ENCODE data around the gene PACSIN2.
"Not testable (repeated sequence)": the region's sequence is repeated elsewhere in the genome, so short reads cannot be mapped to it uniquely, and the experiment has no call there.

Gene PACSIN2

DNA sequence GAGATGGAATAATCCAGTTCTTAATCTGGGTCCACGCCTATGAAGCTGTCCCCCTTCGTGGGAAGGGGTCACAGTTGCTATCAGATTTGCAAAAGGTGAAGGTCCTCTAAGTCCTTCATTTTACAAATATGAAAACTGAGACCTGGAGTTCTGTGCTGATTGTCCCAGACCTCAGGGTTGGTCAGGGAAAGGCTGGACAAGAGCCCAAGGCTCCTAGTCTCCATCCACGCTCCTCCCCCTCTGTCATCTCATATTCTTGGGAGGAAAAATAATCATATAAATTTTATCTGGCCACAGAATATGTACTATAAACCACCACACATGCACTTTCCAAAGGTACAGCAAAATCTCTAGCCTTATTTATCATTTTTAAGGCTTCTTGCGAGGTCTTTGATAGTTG, 5.5 kb downstream of the PACSIN2 start:
- no peak for DNase-seq (ENCODE audit: low spot score)

DNA sequence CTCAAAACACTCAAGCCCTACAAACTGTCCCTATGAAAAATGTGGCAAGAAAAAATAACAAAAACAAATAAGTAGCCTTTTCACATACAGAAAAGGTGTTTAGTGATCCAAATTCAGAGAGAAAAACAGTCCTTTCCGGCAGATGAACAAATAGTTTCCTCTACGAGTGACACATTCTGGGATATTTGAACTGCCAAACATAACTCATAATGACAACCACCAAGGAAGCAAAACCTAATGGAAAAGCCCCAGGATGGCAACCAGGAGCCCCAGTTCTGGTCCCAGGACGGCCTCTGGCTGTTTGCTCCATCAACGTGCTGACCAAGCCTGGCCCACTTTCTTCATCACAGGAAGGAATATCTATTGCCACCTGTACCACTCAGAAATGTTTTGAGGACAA, 6.0 kb downstream of the PACSIN2 start:
- no peak for DNase-seq (ENCODE audit: low spot score)

DNA sequence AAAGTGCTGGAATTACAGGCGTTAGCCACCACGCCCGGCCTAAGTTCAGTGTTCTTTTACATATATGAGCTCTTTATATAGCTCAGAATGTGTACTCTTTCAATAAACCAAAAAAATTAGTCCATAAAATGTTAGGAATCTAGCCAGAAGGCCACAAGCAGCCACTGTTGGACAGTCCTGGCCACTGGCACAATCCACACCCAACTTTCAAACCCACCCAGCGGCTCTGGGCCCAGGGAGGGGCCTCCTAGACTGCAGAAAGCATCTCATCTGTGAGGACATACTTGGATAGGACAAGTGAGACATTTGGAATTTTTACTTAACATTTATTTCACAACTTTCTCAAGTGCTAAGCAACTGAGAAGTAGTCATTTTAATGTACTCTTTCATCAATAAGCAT, 6.4 kb downstream of the PACSIN2 start:
- no peak for DNase-seq (ENCODE audit: low spot score)

DNA sequence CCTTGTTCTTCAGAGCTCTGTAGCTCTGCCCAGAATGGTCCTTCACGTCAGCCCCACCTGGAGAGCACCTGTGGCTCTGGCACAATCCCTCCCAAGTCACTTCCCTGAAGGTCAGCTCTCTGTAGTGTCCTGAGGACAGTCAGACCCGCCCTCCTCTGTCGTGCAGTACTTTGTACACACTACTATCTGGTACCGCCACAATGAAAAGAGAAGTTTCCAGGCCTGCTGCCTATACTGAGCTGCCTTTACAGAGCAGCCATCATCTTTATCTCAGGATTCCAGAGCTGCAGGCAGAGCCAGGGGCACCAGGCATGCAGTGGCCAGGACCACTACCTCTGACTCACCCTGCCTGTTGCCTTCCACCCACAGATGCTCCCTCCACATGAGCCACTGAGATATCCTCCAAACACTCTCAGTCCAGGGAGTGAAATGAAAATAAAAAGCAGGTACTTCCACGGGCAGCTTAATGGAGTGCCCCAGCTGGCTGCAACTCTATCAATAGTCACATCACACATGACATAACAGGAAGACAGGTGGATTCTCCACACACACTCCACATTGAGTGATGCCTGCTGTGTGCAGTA, 7.3 kb downstream of the PACSIN2 start:
- DNase-seq (ENCODE audit: low spot score), result no peak

DNA sequence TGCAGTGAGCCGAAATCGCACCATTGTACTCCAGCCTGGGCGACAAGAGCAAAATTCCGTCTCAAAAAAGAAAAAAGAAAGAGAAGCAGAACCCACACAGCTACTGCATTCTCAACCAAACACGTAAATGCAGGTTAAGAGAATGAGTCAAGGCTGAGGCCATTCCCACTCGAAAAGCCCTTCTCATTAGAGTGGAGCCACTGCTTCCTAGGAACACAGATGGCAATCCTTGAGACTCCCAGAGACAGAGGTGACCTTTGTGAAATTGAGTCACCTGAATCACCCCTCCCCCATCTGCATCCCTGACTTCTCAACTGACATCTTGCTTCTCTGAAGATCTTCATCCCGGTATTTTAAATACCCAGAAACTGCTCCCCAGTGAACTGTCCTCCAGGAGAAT, 8.2 kb downstream of the PACSIN2 start:
- DNase-seq (ENCODE audit: low spot score), result no peak

DNA sequence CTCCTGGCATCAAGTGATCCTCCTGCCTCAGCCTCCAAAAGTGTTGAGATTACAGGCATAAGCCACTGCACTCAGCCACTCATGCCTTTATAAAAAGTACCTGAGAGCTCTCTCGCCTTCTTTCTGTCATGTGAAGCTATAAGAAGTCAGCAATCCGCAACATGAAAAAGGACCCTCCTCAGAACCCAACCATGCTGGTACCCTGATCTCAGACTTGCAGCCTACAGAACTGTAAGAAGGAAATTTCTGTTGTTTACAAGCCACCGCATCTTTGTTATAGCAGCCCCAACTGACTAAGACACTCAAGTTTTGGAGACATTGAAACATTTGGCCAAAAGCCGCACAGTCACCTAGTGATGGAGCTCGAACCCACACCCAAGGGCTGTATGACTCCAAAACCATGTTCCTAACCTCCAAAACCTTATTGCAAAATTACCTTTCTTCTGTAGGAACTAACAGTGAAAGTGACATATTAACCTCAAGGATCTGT, 8.9 kb downstream of the PACSIN2 start:
- no peak for DNase-seq (ENCODE audit: low spot score)

DNA sequence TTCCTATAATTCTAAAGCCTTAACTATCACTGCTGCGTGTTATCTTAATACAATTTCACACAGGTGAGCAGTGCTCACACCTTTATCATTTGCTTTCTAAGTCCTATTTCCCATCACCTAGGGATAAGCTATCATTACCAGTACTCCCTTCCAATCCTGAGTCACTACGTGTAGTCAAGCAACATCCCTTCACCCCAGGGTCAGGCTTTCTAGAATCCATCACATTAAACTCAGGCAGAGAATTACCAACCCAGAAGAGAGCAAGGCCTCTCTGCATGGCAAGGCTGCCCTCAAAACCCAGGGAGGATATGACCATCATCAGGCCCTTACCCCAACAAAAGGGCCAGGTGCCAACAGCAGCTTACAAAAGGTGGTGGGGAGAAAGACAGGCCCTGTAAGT, 9.8 kb downstream of the PACSIN2 start:
- DNase-seq (ENCODE audit: low spot score), result no peak

DNA sequence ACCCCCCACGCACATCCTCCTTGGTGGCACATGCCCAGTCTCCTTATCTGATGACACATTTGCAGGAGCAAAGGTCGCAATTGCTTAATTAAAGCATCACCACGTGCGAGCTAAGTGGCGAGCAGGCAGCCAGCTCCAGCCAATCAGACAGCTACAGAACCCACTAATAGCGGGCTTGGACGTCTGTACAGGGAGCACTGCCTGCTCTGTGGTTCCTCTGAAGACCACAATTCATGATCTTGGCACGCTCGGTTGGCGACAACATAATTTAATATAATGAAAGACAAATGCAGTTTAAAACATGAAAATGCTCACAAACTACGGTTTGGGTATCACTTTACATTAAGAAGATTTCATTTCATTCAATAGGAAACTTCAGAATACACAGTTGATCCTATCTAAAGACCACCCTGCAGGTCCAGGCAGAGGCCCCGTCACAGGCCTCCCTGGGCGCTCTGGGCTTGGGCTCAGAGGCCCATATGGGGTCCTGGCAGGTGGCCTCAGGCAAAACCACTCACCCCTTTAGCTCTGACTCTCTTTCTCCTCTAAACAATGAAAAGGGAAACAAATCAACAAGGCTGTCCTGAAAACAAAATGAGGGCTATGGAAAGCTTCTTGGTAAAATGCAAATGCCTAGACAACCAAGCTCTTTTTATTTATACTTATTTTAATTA, 10.4 kb downstream of the PACSIN2 start:
- DNase-seq (ENCODE audit: low spot score), result peak; percentile 9

DNA sequence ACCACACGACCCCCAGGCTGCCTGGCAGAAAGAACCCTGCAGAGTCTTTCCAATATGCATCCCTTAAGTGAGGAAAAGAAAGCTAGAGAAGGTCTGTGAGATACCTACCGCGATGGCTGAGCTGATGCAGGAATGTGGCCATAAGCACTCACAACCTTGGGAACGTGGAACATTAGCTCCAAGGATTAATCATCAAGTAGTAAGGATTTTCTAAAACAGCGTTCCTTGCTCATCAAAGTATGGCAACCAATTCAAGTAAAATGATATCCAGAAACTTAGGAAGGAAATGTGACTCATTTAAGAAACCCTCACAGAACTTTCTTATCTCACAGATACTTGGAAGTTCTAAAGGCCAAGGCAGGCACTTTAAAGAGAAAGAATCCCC, 12.8 kb downstream of the PACSIN2 start:
- no peak for DNase-seq (ENCODE audit: low spot score)

DNA sequence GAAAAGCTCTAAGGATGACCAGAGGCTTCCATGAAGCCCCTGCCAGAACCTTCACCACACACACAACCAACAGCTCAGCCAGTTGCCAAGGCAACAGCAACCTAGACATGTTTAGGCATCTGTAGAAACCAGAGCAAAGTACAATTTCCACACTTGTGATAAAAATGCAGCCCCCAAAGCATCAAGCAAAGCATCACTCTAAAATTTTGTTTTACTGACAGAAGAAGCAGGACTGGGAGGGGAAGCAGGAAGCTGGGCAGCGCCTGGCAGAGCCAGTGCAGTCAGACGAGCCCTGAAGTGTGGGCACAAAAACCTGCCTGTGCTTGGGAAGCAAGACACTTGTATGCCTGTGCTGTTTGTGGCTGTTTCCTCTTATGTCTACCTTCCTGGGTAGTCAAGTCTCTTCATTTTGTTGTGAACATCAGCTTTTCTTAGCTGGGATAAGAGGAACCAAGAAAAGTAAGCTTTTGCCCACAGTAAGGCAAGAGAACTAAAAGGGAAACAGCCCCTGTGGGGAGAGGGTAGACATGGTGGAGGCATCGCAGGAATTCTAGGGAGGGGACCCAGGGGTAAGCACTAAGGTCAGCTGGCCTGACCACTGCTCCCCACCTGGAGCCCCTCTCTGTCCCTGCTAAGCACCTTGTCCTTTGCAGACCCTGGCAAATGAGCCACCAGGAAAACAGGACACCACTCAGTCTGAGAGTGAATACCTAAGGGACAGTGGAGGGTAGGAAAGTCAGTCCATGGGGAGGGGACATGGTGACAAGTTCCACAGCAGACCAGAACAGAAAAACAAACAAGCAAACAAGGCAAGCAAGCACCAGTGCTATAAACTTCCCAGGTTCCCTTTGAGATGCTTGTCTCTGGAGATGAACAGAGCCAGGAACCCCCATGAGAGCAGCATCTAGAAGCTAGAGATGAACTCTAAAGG, 13.4 kb downstream of the PACSIN2 start:
- DNase-seq (ENCODE audit: low spot score), result peak; percentile 16

DNA sequence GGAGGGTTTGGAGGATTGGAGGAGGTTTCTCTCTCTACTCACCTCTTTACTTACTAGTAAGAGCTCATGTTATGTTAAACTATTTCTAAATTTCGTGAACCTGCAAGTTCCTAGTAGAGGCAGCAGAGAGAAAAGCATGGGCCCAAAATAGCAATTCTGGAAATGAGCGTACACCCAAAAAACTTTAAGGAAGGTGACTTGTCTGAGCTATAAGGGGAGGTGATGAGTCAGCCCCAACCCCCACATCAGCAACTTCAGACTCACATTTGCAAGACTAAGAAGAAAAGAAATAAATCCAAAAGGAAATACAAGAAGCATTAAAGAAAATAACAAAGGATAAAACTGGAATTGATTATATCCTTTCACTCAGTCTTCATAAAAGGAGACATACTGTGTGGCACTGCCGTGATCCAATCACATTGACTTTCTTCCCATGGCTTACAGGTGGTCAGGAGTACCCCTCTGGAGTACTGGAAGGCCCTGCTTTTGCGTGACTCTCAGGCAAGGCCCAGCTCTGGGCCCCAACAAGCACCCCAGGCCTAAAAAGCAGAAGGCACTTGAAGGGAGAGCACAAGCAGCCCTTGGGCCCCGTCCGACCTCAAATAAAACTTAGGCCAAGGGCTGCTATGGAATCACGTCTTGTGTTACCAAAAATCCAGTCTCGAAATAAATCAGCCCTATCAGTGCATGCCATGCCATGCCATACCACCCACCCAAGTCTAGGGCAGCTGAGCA, 14.3 kb downstream of the PACSIN2 start:
- no peak for DNase-seq (ENCODE audit: low spot score)

DNA sequence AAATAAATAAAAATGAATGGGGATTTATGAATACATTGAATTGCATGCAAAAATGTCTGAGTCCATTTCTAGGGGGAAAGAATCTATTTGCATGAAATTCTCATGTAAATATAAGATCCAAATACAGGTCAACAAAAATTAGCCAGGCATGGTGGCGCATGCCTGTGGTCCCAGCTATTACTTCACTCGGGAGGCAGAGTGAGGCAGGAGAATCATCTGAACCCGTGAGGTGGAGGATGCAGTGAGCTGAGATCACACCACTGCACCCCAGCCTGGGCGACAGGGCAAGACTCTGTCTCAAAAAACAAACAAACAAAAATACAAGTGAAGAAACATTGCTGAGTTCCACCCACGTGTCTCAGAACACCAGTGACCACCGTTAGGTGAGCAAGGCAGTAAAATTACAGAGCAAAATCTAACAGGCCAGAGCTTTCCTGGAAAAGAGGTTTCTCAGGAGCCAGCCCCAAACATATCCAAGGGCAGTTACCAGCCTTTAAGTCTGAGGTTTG, 17.3 kb downstream of the PACSIN2 start:
- DNase-seq (ENCODE audit: low spot score), result no peak

DNA sequence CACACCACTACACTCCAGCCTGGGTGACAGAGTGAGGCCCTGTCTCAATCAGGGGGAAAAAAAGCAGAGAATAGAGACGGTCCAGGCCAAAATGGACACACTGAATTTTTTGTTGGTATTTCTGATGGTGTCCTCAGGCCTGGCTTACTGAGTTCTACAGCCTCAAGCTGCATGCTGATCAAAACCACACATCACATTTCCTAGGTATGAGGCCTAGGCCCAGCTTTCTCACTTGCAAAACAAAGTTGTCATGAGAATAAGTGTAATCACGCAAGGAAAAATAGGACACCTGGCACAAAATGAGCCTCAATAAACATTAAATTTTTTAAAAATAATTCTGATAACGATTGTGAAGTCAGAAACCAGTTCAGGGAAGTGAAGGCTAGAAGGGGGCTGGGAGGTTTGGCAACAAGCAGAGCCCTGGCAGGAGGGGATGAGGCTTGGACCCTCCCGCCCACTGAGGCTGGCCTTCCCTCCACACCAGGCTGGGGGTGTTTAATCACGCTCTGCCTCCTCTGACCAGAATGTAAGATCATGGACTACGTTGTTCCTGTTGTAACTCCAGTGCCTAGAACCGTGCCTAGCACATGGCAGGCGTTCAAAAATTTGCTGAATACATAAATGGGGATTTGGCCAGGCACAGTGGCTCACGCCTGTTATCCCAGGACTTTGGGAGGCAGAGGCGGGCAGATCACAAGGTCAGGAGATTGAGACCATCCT, 18.1 kb downstream of the PACSIN2 start:
- no peak for DNase-seq (ENCODE audit: low spot score)

DNA sequence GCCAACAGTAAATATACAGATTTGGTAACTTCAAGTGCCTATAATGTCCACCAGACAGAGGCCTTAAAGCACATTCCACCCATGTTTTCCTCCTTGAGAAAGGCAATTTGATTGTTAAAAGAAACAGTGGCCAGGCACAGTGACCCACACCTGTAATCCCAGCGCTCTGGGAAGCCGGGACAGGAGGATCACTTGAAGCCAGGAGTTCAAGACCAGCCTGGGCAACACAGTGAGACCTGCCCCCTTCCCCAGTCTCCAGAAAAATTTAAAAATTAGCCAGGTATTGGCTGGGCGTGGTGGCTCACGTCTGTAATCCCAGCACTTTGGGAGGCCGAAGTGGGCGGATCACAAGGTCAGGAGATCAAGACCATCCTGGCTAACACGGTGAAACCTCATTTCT, 19.3 kb downstream of the PACSIN2 start:
- DNase-seq (ENCODE audit: low spot score), result not testable (repeated sequence)

DNA sequence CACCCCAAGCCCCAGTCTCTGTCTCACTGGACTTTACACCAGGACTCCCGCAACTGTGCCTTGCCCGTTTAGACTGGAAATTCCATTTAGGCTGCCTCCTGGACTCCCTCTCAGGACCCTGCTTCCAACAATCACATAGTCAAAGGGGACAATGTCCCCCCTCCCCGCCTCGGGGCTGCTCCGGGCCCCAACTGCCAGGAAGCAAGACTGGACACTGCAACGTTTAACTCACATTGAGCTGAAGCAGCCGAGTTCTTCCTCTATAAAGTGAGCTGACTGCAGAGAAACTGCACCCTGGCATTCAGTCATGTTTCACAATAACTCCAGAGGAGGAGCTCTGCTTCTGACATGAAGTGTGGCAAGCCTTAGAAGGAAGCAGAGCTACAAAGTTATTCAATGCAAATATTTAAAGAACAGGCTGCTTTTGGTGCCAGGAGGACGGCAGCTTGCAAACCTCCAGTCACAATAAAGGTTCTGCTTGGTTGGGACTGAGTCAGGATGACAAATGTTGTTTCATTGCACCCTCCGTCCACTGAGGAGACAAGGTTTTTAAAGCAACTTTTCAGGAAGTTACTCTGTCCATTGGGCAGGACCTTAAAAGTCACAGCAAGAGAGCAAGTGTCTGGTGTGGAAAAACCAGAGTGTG, 19.9 kb downstream of the PACSIN2 start:
- DNase-seq (ENCODE audit: low spot score), result no peak

DNA sequence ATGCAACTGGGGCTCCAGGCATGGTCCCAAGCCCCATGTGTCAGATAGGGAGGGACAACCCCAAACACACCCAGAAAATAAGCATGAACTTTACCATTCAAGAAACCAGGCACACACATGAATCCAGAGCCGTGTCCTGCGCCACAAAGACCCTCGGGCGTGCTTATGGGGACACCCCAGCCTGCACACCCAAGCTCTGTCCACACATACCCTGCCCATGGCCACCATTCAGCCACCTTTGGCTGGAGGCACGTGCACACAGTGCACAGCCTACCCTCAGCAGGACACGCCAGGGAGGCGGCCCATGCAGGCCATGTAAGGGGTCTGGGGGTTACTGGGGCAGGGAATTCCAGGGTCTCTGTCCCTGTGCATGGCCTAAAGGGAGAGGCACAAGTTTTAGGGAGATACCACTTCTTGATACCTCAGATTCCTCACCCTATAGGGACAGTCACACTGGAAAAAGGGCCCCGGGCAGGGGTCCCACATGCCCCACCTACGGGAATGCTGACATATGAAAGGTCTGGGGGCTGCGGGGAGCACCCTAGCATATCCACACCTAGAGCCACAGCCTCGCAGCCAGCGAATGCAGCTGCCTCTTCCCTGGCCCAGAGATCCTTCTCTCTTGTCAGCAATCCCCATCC, 20.6 kb downstream of the PACSIN2 start:
- DNase-seq (ENCODE audit: low spot score), result no peak

DNA sequence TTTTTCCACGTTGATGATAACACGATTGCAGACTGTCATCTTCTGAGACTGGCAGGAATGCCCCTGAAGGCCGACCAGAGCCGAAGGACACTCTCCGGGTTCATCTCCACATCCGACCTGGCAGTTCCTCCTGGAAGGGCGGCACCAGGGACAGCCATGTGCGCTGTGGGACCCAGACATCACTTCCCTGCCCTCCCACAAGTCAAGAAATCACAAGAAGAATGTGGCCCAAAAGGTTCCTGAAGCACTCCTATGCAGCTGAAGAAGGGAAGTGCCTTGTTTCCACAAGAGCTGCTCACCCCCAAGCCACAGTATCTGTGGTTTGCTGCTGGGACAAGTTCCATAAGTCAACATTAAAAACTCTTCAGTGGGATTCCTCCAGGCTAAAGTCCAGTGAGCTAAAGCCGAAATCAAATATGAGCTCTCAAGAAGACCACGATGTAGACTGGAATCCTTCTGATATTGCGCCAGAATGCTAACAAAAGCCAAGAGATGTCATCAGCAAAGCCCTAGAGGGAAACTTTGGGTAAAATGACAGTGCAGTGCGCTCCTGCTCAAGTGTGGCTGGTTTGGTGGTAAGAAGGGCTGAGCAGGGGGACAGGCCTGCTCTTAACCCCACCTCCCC, 21.2 kb downstream of the PACSIN2 start:
- DNase-seq (ENCODE audit: low spot score), result no peak

DNA sequence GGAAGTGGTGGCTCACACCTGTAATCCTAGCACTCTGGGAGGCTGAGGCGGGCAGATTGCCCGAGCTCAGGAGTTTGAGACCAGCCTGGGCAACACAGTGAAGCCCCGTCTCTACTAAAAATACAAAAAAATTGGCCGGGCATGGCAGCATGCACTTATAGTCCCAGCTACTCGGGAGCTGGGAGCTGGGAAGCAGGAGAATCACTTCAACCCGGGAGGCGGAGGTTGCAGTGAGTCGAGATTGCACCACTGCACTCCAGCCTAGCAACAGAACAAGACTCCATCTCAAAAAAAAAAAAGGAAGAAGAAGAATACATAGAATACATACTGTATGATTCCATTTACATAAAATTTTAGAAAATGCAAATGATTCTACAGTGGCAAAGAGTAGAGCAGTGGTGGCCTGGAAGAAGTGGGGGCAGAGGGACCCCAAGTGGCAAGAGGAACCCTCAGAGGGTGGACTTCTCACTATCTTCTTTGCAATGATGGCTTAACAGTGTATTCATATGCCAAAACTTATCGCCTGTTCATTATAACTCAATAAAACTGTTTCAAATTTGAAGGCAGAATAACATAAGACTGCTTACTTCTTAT, 22.0 kb downstream of the PACSIN2 start:
- DNase-seq (ENCODE audit: low spot score), result no peak

DNA sequence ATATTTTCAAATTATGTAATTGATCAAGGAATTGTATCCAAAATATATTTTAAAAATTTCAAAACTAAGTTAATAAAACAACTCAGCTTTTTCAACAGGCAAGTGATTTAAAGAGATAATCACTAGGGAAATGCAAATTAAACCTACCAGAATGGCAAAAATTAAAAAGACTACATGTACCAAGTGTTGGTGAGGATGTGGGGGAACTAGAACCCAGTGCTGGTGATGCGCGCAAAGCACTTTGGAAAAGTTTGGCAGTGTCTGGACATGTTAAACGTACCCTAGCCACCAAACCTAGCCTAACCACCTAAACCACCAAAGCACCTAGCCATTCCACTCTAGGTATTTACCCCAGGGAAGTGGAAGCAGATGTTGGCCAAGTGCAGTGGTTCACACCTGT, 22.9 kb downstream of the PACSIN2 start:
- no peak for DNase-seq (ENCODE audit: low spot score)

Measured in D341Med (cell line).